DOHH2 (cell line): ENCODE measurements around the gene OR56A5.

Source experiments
- EZH2phosphoT487 ChIP-seq: fragments of 200-600 bp; sonication (generic); IDR thresholded peaks from 2 replicates; pipeline ENCODE4 v1.6.1; 2017; ENCODE audit warnings: borderline replicate concordance, mild to moderate bottlenecking, antibody characterized with exemption, low read length, moderate library complexity, mixed read lengths
- TF ChIP-seq, protein P1 (sequence below): fragments of 200-600 bp; sonication (generic); IDR thresholded peaks from one replicate; pipeline ENCODE4 v1.5.1; 2014; ENCODE audit warnings: antibody characterized with exemption, mild to moderate bottlenecking, low read depth, low read length; ENCODE audit not compliant: poor library complexity, severe bottlenecking

- TF ChIP-seq, protein P1, sequence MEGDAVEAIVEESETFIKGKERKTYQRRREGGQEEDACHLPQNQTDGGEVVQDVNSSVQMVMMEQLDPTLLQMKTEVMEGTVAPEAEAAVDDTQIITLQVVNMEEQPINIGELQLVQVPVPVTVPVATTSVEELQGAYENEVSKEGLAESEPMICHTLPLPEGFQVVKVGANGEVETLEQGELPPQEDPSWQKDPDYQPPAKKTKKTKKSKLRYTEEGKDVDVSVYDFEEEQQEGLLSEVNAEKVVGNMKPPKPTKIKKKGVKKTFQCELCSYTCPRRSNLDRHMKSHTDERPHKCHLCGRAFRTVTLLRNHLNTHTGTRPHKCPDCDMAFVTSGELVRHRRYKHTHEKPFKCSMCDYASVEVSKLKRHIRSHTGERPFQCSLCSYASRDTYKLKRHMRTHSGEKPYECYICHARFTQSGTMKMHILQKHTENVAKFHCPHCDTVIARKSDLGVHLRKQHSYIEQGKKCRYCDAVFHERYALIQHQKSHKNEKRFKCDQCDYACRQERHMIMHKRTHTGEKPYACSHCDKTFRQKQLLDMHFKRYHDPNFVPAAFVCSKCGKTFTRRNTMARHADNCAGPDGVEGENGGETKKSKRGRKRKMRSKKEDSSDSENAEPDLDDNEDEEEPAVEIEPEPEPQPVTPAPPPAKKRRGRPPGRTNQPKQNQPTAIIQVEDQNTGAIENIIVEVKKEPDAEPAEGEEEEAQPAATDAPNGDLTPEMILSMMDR = no peak
- TF ChIP-seq EZH2phosphoT487 = no peak
Observed at GRCh38 chr11:5940748-5941147, 27.5 kb downstream of the OR56A5 start.
